Measurements from ENCODE around the gene WNK1.

WNK1 gene

DNA sequence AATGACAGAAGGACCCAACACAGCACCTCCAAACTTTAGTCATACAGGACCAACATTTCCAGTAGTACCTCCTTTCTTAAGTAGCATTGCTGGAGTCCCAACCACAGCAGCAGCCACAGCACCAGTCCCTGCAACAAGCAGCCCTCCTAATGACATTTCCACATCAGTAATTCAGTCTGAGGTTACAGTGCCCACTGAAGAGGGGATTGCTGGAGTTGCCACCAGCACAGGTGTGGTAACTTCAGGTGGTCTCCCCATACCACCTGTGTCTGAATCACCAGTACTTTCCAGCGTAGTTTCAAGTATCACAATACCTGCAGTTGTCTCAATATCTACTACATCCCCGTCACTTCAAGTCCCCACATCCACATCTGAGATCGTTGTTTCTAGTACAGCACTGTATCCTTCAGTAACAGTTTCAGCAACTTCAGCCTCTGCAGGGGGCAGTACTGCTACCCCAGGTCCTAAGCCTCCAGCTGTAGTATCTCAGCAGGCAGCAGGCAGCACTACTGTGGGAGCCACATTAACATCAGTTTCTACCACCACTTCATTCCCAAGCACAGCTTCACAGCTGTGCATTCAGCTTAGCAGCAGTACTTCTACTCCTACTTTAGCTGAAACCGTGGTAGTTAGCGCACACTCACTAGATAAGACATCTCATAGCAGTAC lies 132.5 kb downstream of the WNK1 start:
- H3K9ac ChIP-seq (ENCODE audit: low read depth in 1 of 2, low read length in 2 of 2) = no peak overlapping the region
- H3K27me3 ChIP-seq (ENCODE audit: control insufficient read depth in 2 of 2, insufficient read depth in 2 of 2, low read length in 2 of 2) = no peaks in the 10 kb centered on the region
- peaks cover 90 to 91% of the 10 kb centered on the region in 2 donors for H3K36me3 ChIP-seq (ENCODE audit: control insufficient read depth in 2 of 2, insufficient read depth in 2 of 2, low read length in 2 of 2)

GRCh38 chr12:885701-886100 lies 133.3 kb downstream of the WNK1 start:
- Histone ChIP-seq H3K27me3 (ENCODE audit: control insufficient read depth in 2 of 2, insufficient read depth in 2 of 2, low read length in 2 of 2) (no peaks in the 10 kb centered on the region), H3K27ac (ENCODE audit: low read depth in 2 of 2, low read length in 2 of 2) (no peak overlapping the region), H3K4me1 (ENCODE audit: control insufficient read depth in 2 of 2, insufficient read depth in 2 of 2, low read length in 2 of 2) (no peaks in the 10 kb centered on the region), H3K4me3 (ENCODE audit: low read length in 2 of 2) (no peak overlapping the region), H3K36me3 (ENCODE audit: control insufficient read depth in 2 of 2, insufficient read depth in 2 of 2, low read length in 2 of 2) (peaks cover 88 to 89% of the 10 kb centered on the region in 2 donors), H3K9ac (ENCODE audit: low read depth in 1 of 2, low read length in 2 of 2) (no peak overlapping the region), H3K9me3 (ENCODE audit: control insufficient read depth in 2 of 2, low read length in 2 of 2) (no peaks in the 10 kb centered on the region)

More for the DNA sequence above, 132.5 kb downstream of the WNK1 start:
- H3K4me1 ChIP-seq (ENCODE audit: control insufficient read depth in 2 of 2, insufficient read depth in 2 of 2, low read length in 2 of 2) = no peaks in the 10 kb centered on the region
- no peaks in the 10 kb centered on the region for H3K9me3 ChIP-seq (ENCODE audit: control insufficient read depth in 2 of 2, low read length in 2 of 2)
- H3K27ac ChIP-seq (ENCODE audit: low read depth in 2 of 2, low read length in 2 of 2) = no peak overlapping the region
- no peak overlapping the region for H3K4me3 ChIP-seq (ENCODE audit: low read length in 2 of 2)

- Histone ChIP-seq H3K9me3 (ENCODE audit: control insufficient read depth in 2 of 2, low read length in 2 of 2) (no peaks in the 10 kb centered on the region), H3K27me3 (ENCODE audit: control insufficient read depth in 2 of 2, insufficient read depth in 2 of 2, low read length in 2 of 2) (no peaks in the 10 kb centered on the region), H3K4me1 (ENCODE audit: control insufficient read depth in 2 of 2, insufficient read depth in 2 of 2, low read length in 2 of 2) (no peaks in the 10 kb centered on the region), H3K36me3 (ENCODE audit: control insufficient read depth in 2 of 2, insufficient read depth in 2 of 2, low read length in 2 of 2) (peaks cover 83 to 84% of the 10 kb centered on the region in 2 donors), H3K9ac (ENCODE audit: low read depth in 1 of 2, low read length in 2 of 2) (no peak overlapping the region), H3K4me3 (ENCODE audit: low read length in 2 of 2) (no peak overlapping the region), H3K27ac (ENCODE audit: low read depth in 2 of 2, low read length in 2 of 2) (no peak overlapping the region)
These were observed 133.8 kb downstream of the WNK1 start for GRCh38 chr12:886206-886605.

- Histone ChIP-seq H3K9ac (ENCODE audit: low read depth in 1 of 2, low read length in 2 of 2) (no peak overlapping the region), H3K4me3 (ENCODE audit: low read length in 2 of 2) (no peak overlapping the region), H3K4me1 (ENCODE audit: control insufficient read depth in 2 of 2, insufficient read depth in 2 of 2, low read length in 2 of 2) (no peaks in the 10 kb centered on the region), H3K9me3 (ENCODE audit: control insufficient read depth in 2 of 2, low read length in 2 of 2) (no peaks in the 10 kb centered on the region), H3K27ac (ENCODE audit: low read depth in 2 of 2, low read length in 2 of 2) (no peak overlapping the region), H3K36me3 (ENCODE audit: control insufficient read depth in 2 of 2, insufficient read depth in 2 of 2, low read length in 2 of 2) (peaks cover 38 to 48% of the 10 kb centered on the region in 2 donors), H3K27me3 (ENCODE audit: control insufficient read depth in 2 of 2, insufficient read depth in 2 of 2, low read length in 2 of 2) (no peaks in the 10 kb centered on the region)
These were observed 141.8 kb downstream of the WNK1 start for GRCh38 chr12:894226-894625.

DNA sequence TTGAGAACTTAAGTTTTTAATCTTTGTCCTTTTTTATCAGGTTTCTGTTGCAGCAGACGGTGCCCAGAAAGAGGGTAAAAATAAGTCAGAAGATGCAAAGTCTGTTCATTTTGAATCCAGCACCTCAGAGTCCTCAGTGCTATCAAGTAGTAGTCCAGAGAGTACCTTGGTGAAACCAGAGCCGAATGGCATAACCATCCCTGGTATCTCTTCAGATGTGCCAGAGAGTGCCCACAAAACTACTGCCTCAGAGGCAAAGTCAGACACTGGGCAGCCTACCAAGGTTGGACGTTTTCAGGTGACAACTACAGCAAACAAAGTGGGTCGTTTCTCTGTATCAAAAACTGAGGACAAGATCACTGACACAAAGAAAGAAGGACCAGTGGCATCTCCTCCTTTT lies 143.7 kb downstream of the WNK1 start:
- Histone ChIP-seq H3K27ac (ENCODE audit: low read depth in 2 of 2, low read length in 2 of 2) (no peak overlapping the region), H3K9ac (ENCODE audit: low read depth in 1 of 2, low read length in 2 of 2) (no peak overlapping the region), H3K4me1 (ENCODE audit: control insufficient read depth in 2 of 2, insufficient read depth in 2 of 2, low read length in 2 of 2) (no peaks in the 10 kb centered on the region), H3K4me3 (ENCODE audit: low read length in 2 of 2) (no peak overlapping the region), H3K27me3 (ENCODE audit: control insufficient read depth in 2 of 2, insufficient read depth in 2 of 2, low read length in 2 of 2) (no peaks in the 10 kb centered on the region), H3K36me3 (ENCODE audit: control insufficient read depth in 2 of 2, insufficient read depth in 2 of 2, low read length in 2 of 2) (peaks cover 40 to 52% of the 10 kb centered on the region in 2 donors), H3K9me3 (ENCODE audit: control insufficient read depth in 2 of 2, low read length in 2 of 2) (no peaks in the 10 kb centered on the region)

GRCh38 chr12:897386-897785 lies 145.0 kb downstream of the WNK1 start:
- H3K27me3 ChIP-seq (ENCODE audit: control insufficient read depth in 2 of 2, insufficient read depth in 2 of 2, low read length in 2 of 2) = no peaks in the 10 kb centered on the region
- H3K9ac ChIP-seq (ENCODE audit: low read depth in 1 of 2, low read length in 2 of 2) = no peak overlapping the region
- no peak overlapping the region for H3K4me3 ChIP-seq (ENCODE audit: low read length in 2 of 2)
- H3K36me3 ChIP-seq (ENCODE audit: control insufficient read depth in 2 of 2, insufficient read depth in 2 of 2, low read length in 2 of 2) = peaks cover 48 to 56% of the 10 kb centered on the region in 2 donors
- H3K9me3 ChIP-seq (ENCODE audit: control insufficient read depth in 2 of 2, low read length in 2 of 2) = no peaks in the 10 kb centered on the region
- no peaks in the 10 kb centered on the region for H3K4me1 ChIP-seq (ENCODE audit: control insufficient read depth in 2 of 2, insufficient read depth in 2 of 2, low read length in 2 of 2)
- no peak overlapping the region for H3K27ac ChIP-seq (ENCODE audit: low read depth in 2 of 2, low read length in 2 of 2)

DNA sequence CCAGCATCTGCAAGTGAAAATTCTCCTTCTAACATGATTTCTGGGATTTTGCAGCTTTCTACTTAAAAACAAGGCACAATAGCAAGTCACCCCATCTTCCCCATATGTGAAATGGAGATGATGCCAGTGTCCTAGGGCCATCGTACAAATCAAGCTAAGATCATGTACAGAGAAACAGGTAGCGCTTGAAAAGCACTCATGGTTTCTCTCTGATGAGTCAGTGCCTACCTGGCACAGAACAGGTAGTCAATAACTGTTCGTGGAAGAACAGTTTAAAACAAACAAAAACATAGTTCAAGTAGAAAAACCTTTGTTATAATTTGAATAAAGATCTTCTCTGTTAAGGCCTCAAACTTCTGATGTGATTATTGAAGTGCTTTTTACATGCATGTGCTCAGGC lies 150.2 kb downstream of the WNK1 start:
- Histone ChIP-seq H3K27me3 (ENCODE audit: control insufficient read depth in 2 of 2, insufficient read depth in 2 of 2, low read length in 2 of 2) (no peaks in the 10 kb centered on the region), H3K4me1 (ENCODE audit: control insufficient read depth in 2 of 2, insufficient read depth in 2 of 2, low read length in 2 of 2) (no peaks in the 10 kb centered on the region), H3K4me3 (ENCODE audit: low read length in 2 of 2) (no peak overlapping the region), H3K9ac (ENCODE audit: low read depth in 1 of 2, low read length in 2 of 2) (no peak overlapping the region), H3K36me3 (ENCODE audit: control insufficient read depth in 2 of 2, insufficient read depth in 2 of 2, low read length in 2 of 2) (peaks cover 72 to 78% of the 10 kb centered on the region in 2 donors), H3K9me3 (ENCODE audit: control insufficient read depth in 2 of 2, low read length in 2 of 2) (no peaks in the 10 kb centered on the region), H3K27ac (ENCODE audit: low read depth in 2 of 2, low read length in 2 of 2) (no peak overlapping the region)

DNA sequence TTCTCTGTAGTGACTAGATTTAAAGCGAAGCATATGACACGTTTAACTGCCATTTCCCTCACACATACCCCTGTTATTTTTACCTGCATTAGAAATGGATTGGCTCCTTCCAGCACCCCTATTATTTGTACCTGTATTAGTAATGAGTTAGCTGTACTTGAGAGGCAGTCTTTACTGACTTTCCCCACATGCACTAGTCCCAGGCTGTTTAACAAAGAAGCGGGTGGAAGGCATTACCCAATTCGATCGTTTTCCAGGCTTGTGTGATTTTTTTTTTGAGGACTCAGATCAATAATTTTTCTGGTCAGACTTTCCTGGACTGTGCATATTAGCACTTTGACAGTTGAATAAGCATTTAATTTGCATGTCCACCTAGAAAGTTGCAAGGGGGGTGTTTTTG lies 150.7 kb downstream of the WNK1 start:
- no peak overlapping the region for H3K9ac ChIP-seq (ENCODE audit: low read depth in 1 of 2, low read length in 2 of 2)
- H3K27me3 ChIP-seq (ENCODE audit: control insufficient read depth in 2 of 2, insufficient read depth in 2 of 2, low read length in 2 of 2) = no peaks in the 10 kb centered on the region
- H3K27ac ChIP-seq (ENCODE audit: low read depth in 2 of 2, low read length in 2 of 2) = no peak overlapping the region
- H3K4me1 ChIP-seq (ENCODE audit: control insufficient read depth in 2 of 2, insufficient read depth in 2 of 2, low read length in 2 of 2) = no peaks in the 10 kb centered on the region
- no peak overlapping the region for H3K4me3 ChIP-seq (ENCODE audit: low read length in 2 of 2)
- peaks cover 73 to 79% of the 10 kb centered on the region in 2 donors for H3K36me3 ChIP-seq (ENCODE audit: control insufficient read depth in 2 of 2, insufficient read depth in 2 of 2, low read length in 2 of 2)
- no peaks in the 10 kb centered on the region for H3K9me3 ChIP-seq (ENCODE audit: control insufficient read depth in 2 of 2, low read length in 2 of 2)

- H3K27me3 ChIP-seq (ENCODE audit: control insufficient read depth in 2 of 2, insufficient read depth in 2 of 2, low read length in 2 of 2) = no peaks in the 10 kb centered on the region
- no peaks in the 10 kb centered on the region for H3K4me1 ChIP-seq (ENCODE audit: control insufficient read depth in 2 of 2, insufficient read depth in 2 of 2, low read length in 2 of 2)
- no peak overlapping the region for H3K27ac ChIP-seq (ENCODE audit: low read depth in 2 of 2, low read length in 2 of 2)
- H3K4me3 ChIP-seq (ENCODE audit: low read length in 2 of 2) = no peak overlapping the region
- H3K9ac ChIP-seq (ENCODE audit: low read depth in 1 of 2, low read length in 2 of 2) = no peak overlapping the region
- peaks cover 79 to 82% of the 10 kb centered on the region in 2 donors for H3K36me3 ChIP-seq (ENCODE audit: control insufficient read depth in 2 of 2, insufficient read depth in 2 of 2, low read length in 2 of 2)
- no peaks in the 10 kb centered on the region for H3K9me3 ChIP-seq (ENCODE audit: control insufficient read depth in 2 of 2, low read length in 2 of 2)
These were observed 151.6 kb downstream of the WNK1 start for GRCh38 chr12:904010-904414.

DNA sequence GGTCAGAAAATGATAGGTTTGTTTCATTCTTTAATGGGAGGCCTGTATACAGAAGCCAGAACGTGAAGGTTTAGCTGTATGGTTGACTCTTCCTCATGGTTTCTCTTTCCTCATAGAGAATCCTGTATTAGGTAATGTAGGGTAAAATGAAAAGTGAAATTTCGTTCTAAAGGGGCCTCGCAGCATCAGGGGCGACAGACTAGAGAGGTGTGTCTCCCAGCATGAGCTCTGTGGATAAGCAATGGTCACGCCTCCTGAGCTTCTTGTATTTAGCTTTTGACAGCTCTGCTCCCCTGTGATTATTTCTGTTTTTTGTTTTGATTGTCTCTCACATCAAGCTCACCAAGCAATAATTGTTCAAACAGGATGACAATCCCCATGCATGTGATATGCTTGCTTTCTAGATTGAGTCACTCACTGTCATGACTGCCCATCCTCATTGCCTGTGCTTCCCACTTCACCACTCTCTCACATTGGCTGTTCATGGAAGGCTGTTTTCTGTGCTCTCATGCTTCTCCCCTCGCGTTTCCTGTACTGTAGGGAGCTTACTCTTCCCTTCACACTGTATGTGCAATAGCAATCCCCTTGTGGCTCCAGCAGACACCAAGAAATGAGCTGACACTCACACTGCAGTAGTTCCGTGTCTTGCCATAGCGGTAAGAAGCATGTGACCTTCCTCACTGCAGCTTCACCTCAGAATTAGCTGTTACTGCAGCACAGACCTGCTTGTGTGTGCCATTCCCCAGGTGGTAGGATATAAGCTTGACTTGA lies 153.1 kb downstream of the WNK1 start:
- Histone ChIP-seq H3K9me3 (ENCODE audit: control insufficient read depth in 2 of 2, low read length in 2 of 2) (no peaks in the 10 kb centered on the region), H3K27ac (ENCODE audit: low read depth in 2 of 2, low read length in 2 of 2) (no peak overlapping the region), H3K4me1 (ENCODE audit: control insufficient read depth in 2 of 2, insufficient read depth in 2 of 2, low read length in 2 of 2) (no peaks in the 10 kb centered on the region), H3K9ac (ENCODE audit: low read depth in 1 of 2, low read length in 2 of 2) (no peak overlapping the region), H3K4me3 (ENCODE audit: low read length in 2 of 2) (no peak overlapping the region), H3K27me3 (ENCODE audit: control insufficient read depth in 2 of 2, insufficient read depth in 2 of 2, low read length in 2 of 2) (no peaks in the 10 kb centered on the region), H3K36me3 (ENCODE audit: control insufficient read depth in 2 of 2, insufficient read depth in 2 of 2, low read length in 2 of 2) (peaks cover 83 to 86% of the 10 kb centered on the region in 2 donors)
